Suprapubic skin (tissue), 4 donors: ENCODE data around the gene NUP153.

Experiments
- CTCF ChIP-seq, 2 donors: fragments of 200-600 bp in 1 of 2; fragments of 450-650 bp in 1 of 2; sonication (generic) in 1 of 2; IDR thresholded peaks; one replicate each; pipeline ENCODE4 v1.5.1; 2016 to 2019; ENCODE audit warnings: antibody characterized with exemption in 2 of 2, mild to moderate bottlenecking in 1 of 2, moderate library complexity in 1 of 2
- POLR2A ChIP-seq, 2 donors: fragments of 450-650 bp; IDR thresholded peaks; one replicate each; pipeline ENCODE4 v1.6.1; 2017; ENCODE audit warnings: antibody characterized with exemption in 2 of 2, mild to moderate bottlenecking in 2 of 2, moderate library complexity in 2 of 2
- POLR2AphosphoS5 ChIP-seq, 3 donors: sonication (generic); formaldehyde crosslinking; IDR thresholded peaks; one replicate each; pipeline ENCODE4 v1.6.1; 2017; ENCODE audit warnings: antibody characterized with exemption in 3 of 3

- TF ChIP-seq POLR2A (IDR thresholded peaks at IDR 0.05) (no peak), CTCF (IDR thresholded peaks at IDR 0.05) (no peak), POLR2AphosphoS5 (IDR thresholded peaks at IDR 0.05) (no peak)
These were observed 23.5 kb upstream of the NUP153 start for GRCh38 chr6:17730078-17730704.
